Activated naive CD4-positive, alpha-beta T cell treated with anti-CD3 and anti-CD28 coated beads, Interleukin-2, amount 50 U/mL, for 72 hours (primary cell): Measurements from ENCODE around the gene AFF3. TPM values are rescaled to one million over a fixed set of nuclear protein-coding genes. Genes with fewer than 3 reads are reported as not detected.

Source experiments
- ATAC-seq, 2 donors: fragments of 150-1000 bp; cut with Tn5 transposase; 2 replicates each; pipeline ENCODE4 v1.10.0; 2021; ENCODE audit warnings: mild to moderate bottlenecking in 2 of 2, moderate library complexity in 2 of 2
- DNase-seq, 2 donors: peaks; one replicate each; pipeline ENCODE4 v3.0.0; 2021 to 2022; ENCODE audit warnings: low spot score in 2 of 2
- H3K27ac Mint-ChIP-seq, 2 donors: one replicate each; pipeline ENCODE4 v1.8.0; 2022; ENCODE audit warnings: mild to moderate bottlenecking in 2 of 2, mixed read lengths in 2 of 2
- H3K36me3 Mint-ChIP-seq, 2 donors: one replicate each; pipeline ENCODE4 v1.8.0; 2022; ENCODE audit warnings: mixed read lengths in 2 of 2
- H3K9me3 Mint-ChIP-seq, 2 donors: one replicate each; pipeline ENCODE4 v1.8.0; 2022; ENCODE audit warnings: mixed read lengths in 2 of 2
- total RNA-seq, 2 donors: library from RNA; stranded (reverse); gene quantifications; one replicate each; pipeline ENCODE4 v1.2.3, GENCODE V29; 2022

Gene AFF3
- total RNA-seq, 2 donors from 2014 or later = 1.5 to 5.2 TPM

DNA sequence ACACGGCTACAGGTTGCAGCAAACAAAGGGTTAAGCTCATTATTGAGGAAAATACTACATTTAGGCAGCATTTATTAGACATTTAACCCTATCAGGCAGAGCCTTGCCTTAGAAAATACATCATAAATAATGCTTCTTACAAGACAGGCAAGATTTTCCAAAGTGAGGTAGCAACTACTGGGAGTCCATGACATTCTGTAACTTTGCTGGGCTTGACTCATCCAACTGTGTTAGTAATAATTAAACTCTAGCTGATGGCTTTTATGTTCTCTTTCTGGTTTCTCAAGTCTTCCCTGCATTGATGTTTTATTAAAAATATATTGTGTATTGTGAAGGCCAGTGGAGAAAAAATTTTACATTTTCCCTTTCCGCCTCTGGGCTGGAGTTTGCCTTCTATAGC lies 291.3 kb downstream of the AFF3 start:
- DNase-seq (no peak), ATAC-seq (no peak)
- no peaks in the 10 kb centered on the region for H3K36me3 Mint-ChIP-seq
- no peaks in the 10 kb centered on the region for H3K9me3 Mint-ChIP-seq
- no peak overlapping the region for H3K27ac Mint-ChIP-seq

DNA sequence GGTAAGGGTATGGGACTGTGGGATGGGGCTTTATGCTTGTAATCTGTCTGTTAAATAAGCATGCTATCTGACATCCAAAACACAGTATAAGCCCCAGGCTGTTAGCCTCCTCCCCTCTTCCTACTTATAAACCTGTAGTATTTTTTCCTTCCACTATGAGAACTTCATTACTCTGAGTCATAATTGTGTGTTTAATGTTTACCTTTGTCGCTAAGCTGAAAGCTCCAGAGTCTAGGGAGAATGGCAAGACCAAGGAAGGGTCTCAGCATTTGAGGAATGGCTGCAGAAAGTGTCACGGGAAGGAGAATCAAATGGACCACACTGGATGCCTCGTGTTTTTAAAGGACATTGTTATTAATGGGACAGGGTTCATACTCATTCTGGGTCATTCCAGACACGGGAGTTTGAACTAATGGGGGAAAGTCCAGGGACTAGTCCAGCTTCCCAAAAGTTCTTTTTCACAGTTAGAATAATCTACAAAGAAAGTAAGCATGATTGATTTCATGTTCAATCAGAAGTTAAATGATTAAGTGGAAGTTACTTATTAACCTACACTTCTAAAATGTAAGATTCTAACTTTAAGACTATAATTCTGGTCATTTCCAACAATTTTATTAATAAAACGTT lies 292.2 kb downstream of the AFF3 start:
- ATAC-seq (no peak), DNase-seq (no peak)
- Mint-ChIP-seq H3K36me3 (no peaks in the 10 kb centered on the region), H3K27ac (no peak overlapping the region), H3K9me3 (no peaks in the 10 kb centered on the region)

DNA sequence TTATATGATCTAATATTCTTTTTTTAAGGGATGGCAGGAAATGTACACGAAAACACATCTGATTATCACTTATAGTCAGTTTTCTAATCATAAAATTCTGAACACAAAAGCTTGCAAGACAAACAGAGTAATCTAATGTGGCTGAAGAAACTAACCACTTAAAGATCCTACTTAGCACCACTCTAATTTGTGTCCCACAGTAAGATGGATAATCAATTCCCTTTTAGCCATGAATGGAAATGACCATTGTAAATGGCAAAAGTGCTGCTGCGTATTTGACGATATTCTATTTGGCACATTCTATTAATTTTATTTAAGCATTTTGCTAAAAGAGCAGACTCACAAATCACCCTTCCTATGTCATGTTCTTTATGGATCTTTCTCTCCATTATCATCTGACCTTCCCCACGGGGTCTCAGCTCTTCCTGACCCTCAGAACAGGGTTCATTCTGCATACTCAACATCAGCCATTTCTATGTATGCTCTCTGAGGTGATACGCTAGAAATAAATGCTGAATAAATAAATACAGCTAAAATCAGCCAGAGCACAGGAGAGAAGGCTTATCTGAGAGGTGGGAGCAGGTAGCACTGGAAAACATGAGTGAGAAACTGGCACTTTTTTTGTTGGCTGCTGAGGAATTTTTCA lies 295.8 kb downstream of the AFF3 start:
- Mint-ChIP-seq H3K27ac (no peak overlapping the region), H3K9me3 (no peaks in the 10 kb centered on the region), H3K36me3 (no peaks in the 10 kb centered on the region)
- ATAC-seq (no peak), DNase-seq (no peak)

DNA sequence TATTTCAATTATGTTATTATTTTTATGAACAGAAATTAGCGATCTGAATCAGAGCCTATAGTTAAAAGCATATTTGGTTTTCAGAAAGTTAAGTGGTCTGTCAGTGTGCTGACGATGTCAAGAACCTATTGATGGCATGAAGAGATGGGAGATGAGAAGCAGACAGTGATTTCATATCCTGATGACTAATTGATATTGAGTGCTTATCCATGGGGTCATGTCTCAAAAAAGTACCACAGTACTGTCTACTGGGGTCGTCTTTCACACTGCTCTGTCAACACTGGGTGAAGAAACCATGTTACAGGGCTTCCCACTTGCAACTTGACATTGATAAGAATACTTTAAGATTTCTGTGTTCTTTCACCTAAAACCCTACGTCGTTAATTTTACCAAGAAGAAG lies 297.1 kb downstream of the AFF3 start:
- DNase-seq (no peak), ATAC-seq (no peak)
- Mint-ChIP-seq H3K36me3 (no peaks in the 10 kb centered on the region), H3K27ac (no peak overlapping the region), H3K9me3 (no peaks in the 10 kb centered on the region)

DNA sequence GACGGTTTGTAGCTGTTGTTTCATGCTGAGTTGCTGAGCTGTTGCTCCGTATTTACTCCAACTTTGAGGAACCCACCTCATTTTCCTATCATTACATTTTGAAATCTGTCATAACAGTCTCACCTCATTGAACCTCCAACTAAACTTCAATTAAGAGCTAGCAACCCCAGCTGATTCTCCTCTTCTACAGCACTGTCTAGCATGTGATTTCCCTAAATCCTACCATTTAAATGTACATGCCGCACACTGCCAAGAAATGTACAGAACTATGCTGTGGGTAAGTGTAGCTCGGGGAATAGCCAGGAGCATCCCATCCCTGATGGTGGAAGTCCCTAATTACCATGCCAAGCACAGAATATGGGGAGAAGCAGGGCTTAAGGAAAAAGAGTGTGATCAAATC lies 299.9 kb downstream of the AFF3 start:
- ATAC-seq (no peak), DNase-seq (no peak)
- Mint-ChIP-seq H3K36me3 (no peaks in the 10 kb centered on the region), H3K9me3 (no peaks in the 10 kb centered on the region), H3K27ac (peak overlapping the region in 1 of 2 donors; percentile 61)

DNA sequence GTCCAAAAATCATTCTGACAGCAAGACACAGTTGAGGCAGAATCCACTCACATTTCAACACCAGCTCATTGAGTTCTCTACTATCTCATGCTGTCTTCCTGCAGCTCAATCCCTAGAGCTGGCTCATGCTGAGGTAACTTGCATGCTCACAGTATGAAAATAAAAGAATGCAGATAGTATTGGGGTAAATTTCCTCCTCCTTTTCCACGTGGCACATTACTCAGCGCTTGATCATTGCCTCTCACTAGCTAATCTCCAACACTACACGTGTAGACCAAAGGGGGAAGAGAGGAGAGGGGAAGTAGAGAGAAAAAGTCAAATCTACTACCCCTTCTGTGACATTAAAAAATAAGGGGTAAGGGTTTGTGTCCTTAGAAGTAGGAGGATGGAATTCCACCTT lies 300.6 kb downstream of the AFF3 start:
- DNase-seq = no peak
- Mint-ChIP-seq H3K36me3 (no peaks in the 10 kb centered on the region), H3K27ac (no peak overlapping the region), H3K9me3 (no peaks in the 10 kb centered on the region)
- no peak for ATAC-seq

DNA sequence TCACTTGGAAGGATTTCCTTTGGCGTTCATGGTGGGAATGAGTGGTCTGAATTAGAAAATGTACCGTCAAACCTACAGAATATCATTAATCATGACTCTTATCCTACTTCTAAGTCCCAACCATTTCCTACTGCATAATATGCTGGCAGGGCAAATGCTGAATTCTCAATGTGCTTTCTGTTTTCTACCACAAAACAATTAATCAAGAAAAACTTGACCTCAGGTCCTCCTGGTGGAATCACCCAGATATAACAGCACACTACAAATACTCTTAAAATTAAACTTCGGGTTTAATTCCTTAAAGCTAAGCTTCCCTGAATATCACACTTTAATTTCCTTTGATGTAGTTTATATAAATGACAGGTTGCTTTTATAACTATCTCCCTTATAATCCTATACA lies 301.6 kb downstream of the AFF3 start:
- H3K27ac Mint-ChIP-seq = no peak overlapping the region
- ATAC-seq = no peak
- no peaks in the 10 kb centered on the region for H3K36me3 Mint-ChIP-seq
- no peaks in the 10 kb centered on the region for H3K9me3 Mint-ChIP-seq
- no peak for DNase-seq

DNA sequence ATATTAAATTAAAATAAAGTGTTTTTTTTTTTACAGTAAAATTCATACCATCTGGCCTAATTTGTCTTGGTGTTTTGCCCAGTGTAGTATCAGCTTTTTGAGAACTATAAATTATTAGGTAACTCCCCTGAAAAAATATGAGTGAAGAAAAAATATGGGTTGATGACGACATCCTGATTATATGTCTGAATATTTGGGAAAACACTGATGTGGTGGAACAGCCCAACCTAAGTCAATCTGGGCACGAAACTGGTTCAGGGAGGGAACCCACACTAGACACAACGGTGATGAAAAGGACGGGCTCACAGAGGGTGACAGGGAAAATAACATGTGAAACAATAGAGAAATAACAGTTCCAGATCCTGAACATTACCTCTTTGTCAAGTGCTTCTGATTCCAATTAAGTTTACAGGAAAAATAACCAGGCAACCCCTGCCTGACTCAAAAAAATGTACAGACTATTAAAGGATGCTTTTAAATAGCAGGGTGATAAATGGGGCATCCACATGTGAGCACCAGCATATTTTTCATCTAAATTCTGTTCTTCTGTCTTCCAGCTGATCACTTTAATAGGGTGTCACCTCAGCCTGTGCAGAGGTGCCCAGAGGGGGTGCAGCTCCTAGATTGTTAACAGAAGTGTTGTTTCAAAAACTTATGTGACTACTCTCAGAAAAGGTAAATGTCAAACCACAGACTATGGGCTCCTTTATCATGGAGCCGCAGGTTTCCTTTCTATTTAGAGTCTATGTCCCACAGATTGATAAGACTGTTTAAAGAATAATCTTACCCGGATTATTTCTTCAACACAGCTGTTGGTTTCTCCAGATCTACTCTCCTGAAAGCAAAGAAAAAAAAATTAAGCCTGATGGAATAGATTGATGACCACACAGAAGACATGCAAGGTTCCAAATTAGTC lies 305.4 kb downstream of the AFF3 start:
- Mint-ChIP-seq H3K27ac (no peak overlapping the region), H3K9me3 (no peaks in the 10 kb centered on the region), H3K36me3 (no peaks in the 10 kb centered on the region)
- ATAC-seq (no peak), DNase-seq (no peak)

DNA sequence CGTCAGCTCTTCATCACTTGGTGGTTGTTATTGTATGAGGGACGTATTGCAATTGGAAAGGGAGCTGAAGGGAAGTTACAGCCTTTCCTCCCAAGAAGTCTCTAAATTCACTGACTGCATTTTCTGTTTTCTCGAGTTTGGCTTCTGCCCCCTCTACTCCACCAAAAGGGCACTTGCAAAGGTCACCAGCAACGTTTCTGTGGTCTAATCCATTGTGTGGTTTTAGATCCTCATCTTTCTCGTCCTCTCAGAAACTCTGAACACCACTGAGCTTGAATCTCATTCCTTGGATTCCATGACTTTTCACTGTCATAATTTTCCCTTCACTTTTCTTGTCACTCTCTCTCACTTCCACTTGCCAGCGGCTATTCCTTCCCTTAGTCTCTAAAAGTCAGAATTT lies 308.0 kb downstream of the AFF3 start:
- DNase-seq (no peak), ATAC-seq (no peak)
- Mint-ChIP-seq H3K27ac (no peak overlapping the region), H3K36me3 (no peaks in the 10 kb centered on the region), H3K9me3 (no peaks in the 10 kb centered on the region)

DNA sequence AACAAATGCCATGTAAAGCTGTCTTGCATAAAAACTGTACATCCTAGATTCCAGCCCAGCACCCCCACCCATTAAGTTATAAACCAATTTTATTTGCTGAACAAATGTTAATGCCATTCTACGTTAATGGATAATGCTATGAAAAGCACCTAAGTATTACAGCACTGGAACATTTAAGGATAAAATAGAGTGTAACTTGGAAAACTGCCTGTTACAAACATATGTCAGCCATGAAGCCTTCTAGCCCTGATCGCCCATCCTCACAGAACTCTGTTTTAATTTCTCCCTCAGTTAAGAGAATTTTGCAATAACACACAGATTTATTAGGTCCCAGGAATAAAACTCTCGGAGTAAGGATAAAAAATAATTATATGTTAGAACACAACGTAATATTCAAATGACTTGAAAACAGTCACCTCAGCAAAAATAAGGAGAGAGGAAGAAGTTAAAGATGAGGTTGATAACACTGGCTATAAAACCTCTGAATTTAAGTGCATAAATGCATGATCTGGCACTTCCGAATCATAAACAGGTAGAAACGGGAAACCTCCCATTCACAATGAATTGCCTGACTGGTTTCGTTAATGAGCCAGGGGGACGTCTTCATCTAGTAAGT lies 308.7 kb downstream of the AFF3 start:
- Mint-ChIP-seq H3K27ac (no peak overlapping the region), H3K9me3 (no peaks in the 10 kb centered on the region), H3K36me3 (no peaks in the 10 kb centered on the region)
- DNase-seq (no peak), ATAC-seq (no peak)

DNA sequence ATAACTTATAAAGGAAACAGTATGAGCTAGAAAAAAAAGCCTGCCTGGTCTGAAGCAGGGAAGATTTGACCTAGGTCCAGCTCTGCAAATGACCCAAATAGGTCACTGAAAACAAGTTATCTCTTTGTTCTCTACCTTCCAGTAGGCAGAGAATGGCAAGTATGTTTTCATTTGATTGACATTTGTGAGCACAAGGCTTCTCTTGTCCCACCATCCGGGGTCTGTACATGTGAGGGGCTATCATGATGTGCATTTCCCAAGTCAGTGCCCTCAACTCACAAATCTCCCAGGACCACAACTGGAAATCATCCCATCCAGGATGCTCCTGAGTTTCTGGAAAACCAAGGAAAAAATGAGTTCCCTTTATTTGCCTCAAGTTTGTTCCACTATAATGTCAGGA lies 309.5 kb downstream of the AFF3 start:
- H3K9me3 Mint-ChIP-seq = no peaks in the 10 kb centered on the region
- ATAC-seq = no peak
- no peaks in the 10 kb centered on the region for H3K36me3 Mint-ChIP-seq
- no peak for DNase-seq
- H3K27ac Mint-ChIP-seq = no peak overlapping the region

DNA sequence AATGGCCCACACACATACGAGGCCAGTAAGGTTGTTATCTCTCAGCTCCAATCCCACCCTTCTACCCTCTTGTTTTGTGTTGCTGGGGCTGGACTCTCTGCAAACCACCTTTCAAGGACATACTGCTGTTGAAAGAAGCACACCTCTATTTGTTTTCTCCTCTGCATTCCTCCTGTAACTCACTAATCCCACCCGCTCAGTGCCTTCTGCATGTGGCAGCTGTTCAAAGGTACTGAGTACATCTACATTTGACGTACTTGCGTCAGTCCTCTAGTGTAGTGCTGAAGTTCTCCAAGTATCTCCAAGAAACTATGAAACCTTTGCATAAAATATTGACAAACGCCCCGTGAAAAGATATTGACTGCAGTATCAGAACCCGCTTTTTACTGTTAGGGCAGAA lies 310.6 kb downstream of the AFF3 start:
- H3K27ac Mint-ChIP-seq = no peak overlapping the region
- no peak for ATAC-seq
- H3K9me3 Mint-ChIP-seq = no peaks in the 10 kb centered on the region

DNA sequence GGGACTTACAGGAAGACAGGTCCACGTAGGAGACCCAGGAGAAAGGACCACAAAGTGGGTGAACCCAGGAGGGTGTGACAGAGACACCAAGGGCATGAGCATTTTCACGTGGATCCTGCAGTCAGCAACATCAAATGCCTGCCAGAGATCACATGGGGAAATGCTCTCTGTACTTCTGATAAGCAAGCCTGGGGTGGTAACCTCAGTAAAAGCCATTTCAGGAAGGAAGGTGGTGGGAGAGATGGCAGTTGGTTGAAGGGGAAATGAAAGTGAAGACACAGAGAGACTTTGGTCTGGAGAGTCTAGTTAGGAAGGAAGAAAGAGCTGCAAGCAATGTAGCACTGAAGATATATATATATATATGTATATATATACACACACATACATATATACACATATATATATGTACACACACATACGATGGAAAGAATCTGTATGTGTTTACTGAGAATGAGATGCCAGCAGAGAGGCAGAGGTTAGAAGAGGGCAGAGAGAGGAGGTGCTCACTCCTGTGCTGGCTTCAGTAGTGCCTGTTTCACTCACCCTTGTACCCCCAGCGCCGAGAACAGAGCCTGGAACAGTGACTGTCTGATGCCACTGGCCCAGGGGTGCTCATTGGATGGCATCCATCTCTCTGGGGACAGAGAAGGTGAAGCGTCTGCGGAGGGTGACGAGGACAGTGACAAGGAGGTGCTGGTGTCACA lies 314.9 kb downstream of the AFF3 start:
- DNase-seq (no peak), ATAC-seq (no peak)
- Mint-ChIP-seq H3K9me3 (no peaks in the 10 kb centered on the region), H3K27ac (peak overlapping the region in 1 of 2 donors; percentile 88), H3K36me3 (no peaks in the 10 kb centered on the region)

More for the DNA sequence above, 310.6 kb downstream of the AFF3 start:
- H3K36me3 Mint-ChIP-seq = no peaks in the 10 kb centered on the region
- no peak for DNase-seq

DNA sequence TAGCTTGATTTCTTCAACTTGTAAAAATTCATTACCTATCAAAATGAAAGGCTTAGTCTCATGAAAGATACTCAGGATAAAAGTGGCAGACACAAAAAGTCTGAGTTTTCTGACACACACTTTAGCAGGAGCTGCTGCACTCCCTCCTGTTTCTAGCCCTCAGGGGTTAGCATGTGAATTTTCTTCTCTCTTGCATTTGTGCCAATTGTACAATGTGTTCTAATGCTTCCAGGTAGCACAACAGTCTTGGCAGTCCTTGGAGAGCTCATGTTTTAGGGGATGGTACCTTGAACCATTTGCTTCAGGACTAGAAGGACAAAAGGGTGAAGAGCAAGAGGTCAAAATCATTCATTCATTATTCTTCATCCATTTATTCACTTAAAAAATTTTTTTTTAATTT lies 316.8 kb downstream of the AFF3 start:
- Mint-ChIP-seq H3K27ac (no peak overlapping the region), H3K9me3 (no peaks in the 10 kb centered on the region), H3K36me3 (no peaks in the 10 kb centered on the region)
- ATAC-seq (no peak), DNase-seq (no peak)

DNA sequence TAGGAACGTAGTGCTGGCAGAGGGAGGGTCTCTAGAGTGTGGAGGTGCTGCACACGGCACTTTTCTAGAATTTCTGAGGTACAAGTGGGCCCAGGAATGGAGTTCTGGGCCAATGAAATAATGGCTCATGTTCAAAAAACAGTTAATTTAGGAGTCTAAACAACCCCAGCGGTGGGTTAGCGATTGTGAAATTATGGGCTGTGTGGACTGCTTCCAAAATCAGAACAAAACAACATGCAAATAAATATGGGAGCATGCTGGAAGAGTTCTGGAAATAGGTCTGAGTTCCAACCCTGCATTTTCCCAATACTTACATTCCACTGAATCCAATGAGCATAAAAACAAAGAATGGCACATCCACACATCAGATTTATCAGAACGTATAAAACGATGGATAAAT lies 317.6 kb downstream of the AFF3 start:
- Mint-ChIP-seq H3K27ac (no peak overlapping the region), H3K9me3 (no peaks in the 10 kb centered on the region), H3K36me3 (no peaks in the 10 kb centered on the region)
- DNase-seq = no peak
- no peak for ATAC-seq

DNA sequence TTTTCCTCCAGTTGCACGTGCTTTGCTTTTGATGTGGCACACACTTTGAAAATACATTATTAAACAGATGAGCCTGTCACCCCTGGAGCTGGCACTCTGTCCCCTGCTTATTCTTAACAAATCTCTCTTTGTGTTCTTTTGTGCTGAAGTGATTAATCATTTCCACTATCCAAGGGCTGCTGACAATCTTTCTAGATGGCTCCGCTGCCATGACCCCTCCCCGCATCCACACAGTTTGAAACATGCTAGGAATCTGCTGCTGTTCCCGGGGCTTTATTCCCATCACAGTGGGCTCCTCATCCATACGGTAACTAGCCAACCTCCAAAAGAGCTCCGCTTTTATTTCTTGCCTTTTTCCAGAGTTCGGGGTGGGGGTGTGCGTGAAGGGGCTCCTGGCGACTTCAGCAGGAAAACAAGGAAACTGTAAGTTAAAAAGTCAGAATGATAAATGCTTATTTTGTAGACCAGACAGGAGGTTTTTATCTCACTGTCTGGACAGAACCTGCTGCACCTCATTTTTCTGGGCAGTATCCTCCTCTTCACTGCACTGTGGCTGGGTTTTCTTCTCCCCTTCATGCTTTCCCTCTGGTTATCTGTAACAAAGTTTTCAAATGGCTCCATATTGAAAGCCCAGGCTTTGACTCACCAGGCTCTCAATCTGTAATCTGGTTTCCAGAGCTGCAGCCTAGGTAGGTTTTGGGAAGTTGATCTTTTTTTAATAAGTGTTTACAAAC lies 319.7 kb downstream of the AFF3 start:
- DNase-seq (no peak), ATAC-seq (no peak)
- Mint-ChIP-seq H3K27ac (no peak overlapping the region), H3K9me3 (no peaks in the 10 kb centered on the region), H3K36me3 (no peaks in the 10 kb centered on the region)
